Neuronal stem cell (in vitro differentiated cells): ENCODE data around the gene PBRM1.

ENCODE experiments used
- DNase-seq: peaks from one replicate; pipeline ENCODE4 v3.0.0-alpha.2; 2013; ENCODE audit warnings: low spot score
- H2AFZ ChIP-seq: one replicate; pipeline ENCODE4 v1.6.1; 2013; ENCODE audit warnings: mild to moderate bottlenecking, low read length, inconsistent platforms
- H2AK5ac ChIP-seq: 2 replicates; pipeline ENCODE4 v1.6.1; 2013; ENCODE audit warnings: low read depth, mild to moderate bottlenecking, inconsistent platforms, low read length, moderate library complexity, mixed read lengths
- H2BK120ac ChIP-seq: 2 replicates; pipeline ENCODE4 v1.6.1; 2013; ENCODE audit warnings: low read depth, mild to moderate bottlenecking, inconsistent platforms, low read length, moderate library complexity, mixed read lengths
- H2BK12ac ChIP-seq: one replicate; pipeline ENCODE4 v1.6.1; 2013; ENCODE audit warnings: low read length, inconsistent platforms
- H2BK15ac ChIP-seq: 2 replicates; pipeline ENCODE4 v1.6.1; 2013; ENCODE audit warnings: mild to moderate bottlenecking, low read length, inconsistent platforms, mixed read lengths
- H2BK5ac ChIP-seq: one replicate; pipeline ENCODE4 v1.6.1; 2013; ENCODE audit warnings: inconsistent platforms, mild to moderate bottlenecking, low read length, moderate library complexity
- H3K14ac ChIP-seq: one replicate; pipeline ENCODE4 v1.6.1; 2013; ENCODE audit warnings: low read length, inconsistent platforms
- H3K18ac ChIP-seq: 2 replicates; pipeline ENCODE4 v1.6.1; 2013; ENCODE audit warnings: low read length, inconsistent platforms
- H3K23ac ChIP-seq: 2 replicates; pipeline ENCODE4 v1.6.1; 2013; ENCODE audit warnings: low read depth, mild to moderate bottlenecking, mixed read lengths, low read length, inconsistent platforms; ENCODE audit not compliant: poor library complexity
- H3K27ac ChIP-seq: replicated peaks from 3 replicates; pipeline ENCODE4 v1.5.1; 2013; ENCODE audit warnings: low read length, inconsistent platforms
- H3K27me3 ChIP-seq, 3 experiments: 2 replicates each; pipeline ENCODE4 v1.6.1; 2013; ENCODE audit warnings: low read length in 3 of 3, mild to moderate bottlenecking in 2 of 3, inconsistent platforms in 1 of 3, low read depth in 1 of 3, mixed read lengths in 1 of 3, moderate library complexity in 1 of 3; ENCODE audit not compliant: control insufficient read depth in 3 of 3, insufficient read depth in 3 of 3
- H3K36me3 ChIP-seq, 2 donors: replicated peaks in 1 of 2; 2 replicates each; pipeline ENCODE4 v1.6.1; 2013; ENCODE audit warnings: low read length in 2 of 2; ENCODE audit not compliant: control insufficient read depth in 2 of 2, insufficient read depth in 2 of 2
- H3K4ac ChIP-seq: 2 replicates; pipeline ENCODE4 v1.6.1; 2013; ENCODE audit warnings: inconsistent platforms, mild to moderate bottlenecking, low read length, moderate library complexity
- H3K4me1 ChIP-seq, 2 donors: 1 replicate in 1 of 2; 2 replicates in 1 of 2; pipeline ENCODE4 v1.6.1; 2013; ENCODE audit warnings: low read length in 2 of 2, low read depth in 1 of 2; ENCODE audit not compliant: control insufficient read depth in 2 of 2, insufficient read depth in 1 of 2
- H3K4me2 ChIP-seq: one replicate; pipeline ENCODE4 v1.6.1; 2013; ENCODE audit warnings: mild to moderate bottlenecking, low read length, inconsistent platforms; ENCODE audit not compliant: insufficient read depth, poor library complexity, severe bottlenecking
- H3K4me3 ChIP-seq, 2 donors: 2 replicates each; pipeline ENCODE4 v1.5.1; 2013; ENCODE audit warnings: low read length in 2 of 2, mild to moderate bottlenecking in 2 of 2, inconsistent platforms in 1 of 2, moderate library complexity in 1 of 2
- H3K79me1 ChIP-seq: one replicate; pipeline ENCODE4 v1.6.1; 2013; ENCODE audit warnings: low read depth, mild to moderate bottlenecking, inconsistent platforms, low read length, moderate library complexity
- H3K9ac ChIP-seq: one replicate; pipeline ENCODE4 v1.6.1; 2013; ENCODE audit warnings: mild to moderate bottlenecking, low read depth, low read length, inconsistent platforms; ENCODE audit not compliant: poor library complexity
- H3K9me3 ChIP-seq, 2 donors: replicated peaks in 1 of 2; 2 replicates each; pipeline versions ENCODE3 to v1.6.1; 2013; ENCODE audit warnings: low read length in 2 of 2, mild to moderate bottlenecking in 2 of 2, inconsistent platforms in 1 of 2, low read depth in 1 of 2, mixed read lengths in 1 of 2, moderate library complexity in 1 of 2; ENCODE audit not compliant: control insufficient read depth in 2 of 2, insufficient read depth in 1 of 2
- H4K8ac ChIP-seq: one replicate; pipeline ENCODE4 v1.6.1; 2013; ENCODE audit warnings: low read depth, mild to moderate bottlenecking, inconsistent platforms, low read length, moderate library complexity
- H4K91ac ChIP-seq: one replicate; pipeline ENCODE4 v1.6.1; 2013; ENCODE audit warnings: low read length, low read depth, mild to moderate bottlenecking, inconsistent platforms; ENCODE audit not compliant: poor library complexity
- WGBS, 2 donors: extraction: QIAGEN DNeasy Blood & Tissue Kit; methylation state at CpG; one replicate each; pipeline ENCODE4 v1.1.7; 2013; ENCODE audit warnings: missing lambda C conversion rate in 2 of 2, mixed read lengths in 1 of 2; ENCODE audit not compliant: insufficient read length in 2 of 2, insufficient replicate concordance in 1 of 2; ENCODE audit errors: extremely low coverage in 2 of 2; 5-methylcytosine and 5-hydroxymethylcytosine counted together

The PBRM1 gene

DNA sequence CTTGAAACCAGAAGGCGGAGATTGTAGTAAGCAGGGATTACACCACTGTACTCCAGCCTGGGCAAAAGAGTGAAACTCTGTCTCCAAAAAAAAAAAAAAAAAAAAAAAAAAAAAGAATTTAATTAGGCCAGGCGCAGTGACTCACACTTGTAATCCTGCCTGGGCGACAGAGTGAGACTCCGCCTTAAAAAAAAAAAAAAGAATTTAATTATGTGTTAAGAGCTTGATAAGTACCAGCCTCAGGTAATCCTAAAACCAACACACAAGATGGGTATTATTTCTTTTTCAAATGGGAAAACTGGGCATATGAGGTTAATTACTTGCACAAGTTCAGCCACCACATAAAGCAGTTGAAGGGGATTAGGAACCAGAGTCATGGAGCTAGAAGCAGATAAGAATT, 49.0 kb downstream of the PBRM1 start:
- no peaks in the 10 kb centered on the region for H3K27me3 ChIP-seq
- no peak overlapping the region for H2BK12ac ChIP-seq
- no peak for DNase-seq
- H4K8ac ChIP-seq, result no peak overlapping the region
- no peak overlapping the region for H2BK5ac ChIP-seq
- no peak overlapping the region for H3K4me2 ChIP-seq
- H2AK5ac ChIP-seq, result no peak overlapping the region
- no peak overlapping the region for H3K14ac ChIP-seq
- H3K9me3 ChIP-seq, result no peaks in the 10 kb centered on the region
- WGBS, 2 donors, result no CpG with 5 or more reads among the region's 4 CpGs
- H3K4ac ChIP-seq, result no peak overlapping the region
- H2BK120ac ChIP-seq, result no peak overlapping the region
- no peak overlapping the region for H2BK15ac ChIP-seq
- H3K79me1 ChIP-seq, result no peaks in the 10 kb centered on the region
- no peak overlapping the region for H3K4me3 ChIP-seq
- H3K18ac ChIP-seq, result no peak overlapping the region
- no peak overlapping the region for H3K23ac ChIP-seq
- no peak overlapping the region for H3K9ac ChIP-seq
- H2AFZ ChIP-seq, result no peak overlapping the region
- H3K27ac ChIP-seq, result no peak overlapping the region
- no peak overlapping the region for H4K91ac ChIP-seq
- no peaks in the 10 kb centered on the region for H3K4me1 ChIP-seq
- peaks cover 21 to 93% of the 10 kb centered on the region in 2 donors for H3K36me3 ChIP-seq

DNA sequence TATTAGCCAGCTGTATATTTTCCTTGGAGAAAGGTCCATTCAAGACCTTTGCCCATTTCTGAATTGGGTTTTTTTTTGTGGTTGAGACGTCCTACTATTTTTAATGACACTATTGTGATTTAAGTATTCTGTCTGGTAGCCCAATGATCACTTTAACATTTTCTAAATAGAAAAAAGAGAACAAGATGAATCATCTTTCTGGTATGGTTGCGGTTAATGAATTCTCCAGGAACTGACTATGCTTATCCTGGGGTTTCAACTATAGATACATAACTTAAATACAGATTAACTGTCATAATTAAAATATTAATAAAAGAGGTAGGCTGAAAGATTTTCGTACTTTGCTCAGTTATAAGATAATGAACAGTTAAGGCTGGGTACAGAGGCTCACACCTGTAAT, 51.9 kb downstream of the PBRM1 start:
- H3K4me2 ChIP-seq, result no peak overlapping the region
- H3K9me3 ChIP-seq, result no peaks in the 10 kb centered on the region
- no peak overlapping the region for H3K18ac ChIP-seq
- H2BK15ac ChIP-seq, result no peak overlapping the region
- no peak overlapping the region for H2BK5ac ChIP-seq
- no peak overlapping the region for H4K8ac ChIP-seq
- no peak overlapping the region for H3K14ac ChIP-seq
- H3K27ac ChIP-seq, result no peak overlapping the region
- DNase-seq, result no peak
- no peak overlapping the region for H2AFZ ChIP-seq
- H3K36me3 ChIP-seq, result peaks cover 15 to 93% of the 10 kb centered on the region in 2 donors
- no peak overlapping the region for H2BK120ac ChIP-seq
- H3K4me1 ChIP-seq, result no peaks in the 10 kb centered on the region
- H3K4me3 ChIP-seq, result no peak overlapping the region
- no peaks in the 10 kb centered on the region for H3K27me3 ChIP-seq
- no peak overlapping the region for H4K91ac ChIP-seq
- H3K9ac ChIP-seq, result no peak overlapping the region
- no peak overlapping the region for H3K4ac ChIP-seq
- H3K79me1 ChIP-seq, result no peaks in the 10 kb centered on the region
- no peak overlapping the region for H3K23ac ChIP-seq
- WGBS, 2 donors, result no CpG with 5 or more reads among the region's 3 CpGs
- no peak overlapping the region for H2AK5ac ChIP-seq
- no peak overlapping the region for H2BK12ac ChIP-seq

DNA sequence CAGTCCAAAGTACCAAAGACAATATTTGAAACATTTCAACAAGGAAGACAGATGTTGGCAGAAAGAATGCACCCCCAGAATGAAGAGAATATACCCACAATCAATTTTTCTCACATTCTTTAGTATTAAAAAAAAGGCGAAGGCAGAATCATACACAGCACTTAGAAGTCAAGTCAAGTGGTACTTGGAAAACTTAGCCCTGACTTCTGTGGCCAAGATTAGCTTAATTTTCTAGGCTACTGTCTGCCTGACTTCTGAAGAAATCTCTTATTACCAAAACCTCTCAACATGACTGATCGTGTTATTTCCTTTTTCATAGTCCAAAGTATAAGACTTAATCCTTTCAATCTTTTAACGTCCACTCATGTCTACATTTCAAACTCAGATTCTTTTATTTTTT, 60.7 kb downstream of the PBRM1 start:
- Histone ChIP-seq H3K9me3 (no peaks in the 10 kb centered on the region), H3K4me1 (no peaks in the 10 kb centered on the region), H3K9ac (no peak overlapping the region), H2BK5ac (no peak overlapping the region), H3K4ac (no peak overlapping the region), H3K4me3 (no peak overlapping the region), H3K79me1 (peaks cover 2% of the 10 kb centered on the region), H2AFZ (no peak overlapping the region), H3K27ac (no peak overlapping the region), H2AK5ac (no peak overlapping the region), H2BK120ac (no peak overlapping the region), H3K23ac (no peak overlapping the region), H3K36me3 (peaks cover 15 to 99% of the 10 kb centered on the region in 2 donors), H3K4me2 (no peak overlapping the region), H3K27me3 (no peaks in the 10 kb centered on the region), H3K18ac (no peak overlapping the region), H4K91ac (no peak overlapping the region), H3K14ac (no peak overlapping the region), H4K8ac (no peak overlapping the region), H2BK12ac (no peak overlapping the region), H2BK15ac (no peak overlapping the region)
- DNase-seq, result no peak
- WGBS, 2 donors, result no CpG with 5 or more reads among the region's 3 CpGs

DNA sequence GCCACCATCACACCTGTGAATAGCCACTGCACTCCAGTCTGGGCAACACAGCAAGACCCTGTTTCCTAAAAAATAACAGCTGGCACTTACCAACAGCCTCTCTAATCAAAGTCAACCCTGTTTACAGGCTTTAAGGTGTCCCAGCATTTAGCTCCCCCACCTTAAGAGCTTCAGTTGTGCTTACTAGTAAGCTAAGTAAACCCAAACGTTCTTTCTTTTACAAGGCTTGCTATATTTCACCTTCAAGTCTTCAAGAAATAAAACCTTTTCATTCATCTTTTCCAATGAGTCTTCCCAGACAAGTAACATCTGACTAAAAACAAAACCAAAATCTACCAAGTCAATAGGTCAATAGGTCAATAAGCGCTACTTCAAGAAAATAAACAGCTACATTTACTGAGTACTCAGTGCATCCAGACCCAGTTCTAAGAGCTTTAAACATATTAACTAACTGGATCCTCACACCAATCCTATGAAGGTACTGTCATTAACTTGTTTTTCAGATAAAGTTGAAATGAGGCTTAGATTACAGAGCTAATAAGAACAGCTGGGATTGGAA, 62.4 kb downstream of the PBRM1 start:
- Histone ChIP-seq H2AK5ac (no peak overlapping the region), H2AFZ (no peak overlapping the region), H4K91ac (no peak overlapping the region), H3K9ac (no peak overlapping the region), H3K4me2 (no peak overlapping the region), H3K27me3 (no peaks in the 10 kb centered on the region), H3K23ac (no peak overlapping the region), H2BK5ac (no peak overlapping the region), H3K4me3 (no peak overlapping the region), H2BK120ac (no peak overlapping the region), H3K14ac (no peak overlapping the region), H3K27ac (no peak overlapping the region), H3K4ac (no peak overlapping the region), H3K18ac (no peak overlapping the region), H3K36me3 (peaks cover 15 to 96% of the 10 kb centered on the region in 2 donors), H3K9me3 (no peaks in the 10 kb centered on the region), H3K4me1 (no peaks in the 10 kb centered on the region), H2BK15ac (no peak overlapping the region), H2BK12ac (no peak overlapping the region), H4K8ac (peak overlapping the region; percentile 92), H3K79me1 (peaks cover 2% of the 10 kb centered on the region)
- no CpG with 5 or more reads among the region's 2 CpGs for WGBS, 2 donors
- DNase-seq, result no peak
